Panc1 (cell line): ENCODE results near the gene UNC13C. TPM values are rescaled to one million over a fixed set of nuclear protein-coding genes. Genes with fewer than 3 reads are reported as not detected.

Experiments
- ATAC-seq: fragments of 200-7000 bp; cut with Tn5 transposase; 2 replicates; pipeline ENCODE4 v1.9.1; 2020; ENCODE audit warnings: mild to moderate bottlenecking, moderate library complexity
- BruUV-seq: library from RNA; stranded (reverse); fragments of 400-500 nt; replicated peaks from 2 replicates; lab custom pipeline; 2021; lab: Mats Ljungman, UMichigan
- CTCF ChIA-PET: fragments of 300-600 bp; sonication (Branson Sonifier 250); formaldehyde crosslinking; loops from one replicate; lab custom pipeline; 2022; ENCODE audit warnings: antibody characterized with exemption; lab: Charles Lee
- POLR2A ChIA-PET: fragments of 300-600 bp; sonication (Branson Sonifier 250); formaldehyde crosslinking; loops from one replicate; lab custom pipeline; 2022; ENCODE audit warnings: antibody characterized with exemption; lab: Charles Lee
- DNase-seq: peaks from one replicate; pipeline ENCODE4 v3.0.0-alpha.2; 2010; ENCODE audit warnings: low read depth, low spot score
- H3K27ac ChIP-seq: 2 replicates; pipeline ENCODE4 v1.5.1; 2011; ENCODE audit warnings: mild to moderate bottlenecking, low read length, inconsistent platforms
- H3K27me3 ChIP-seq: fragments of 200-500 bp; sonication (Bioruptor generic); 2 replicates; pipeline ENCODE4 v1.6.0; 2014; ENCODE audit warnings: low read length, inconsistent platforms; ENCODE audit not compliant: control insufficient read depth, insufficient read depth
- H3K36me3 ChIP-seq: fragments of 200-500 bp; sonication (Bioruptor generic); 2 replicates; pipeline ENCODE4 v1.5.1; 2014; ENCODE audit warnings: inconsistent platforms, mild to moderate bottlenecking, low read length, moderate library complexity; ENCODE audit not compliant: control insufficient read depth, insufficient read depth
- H3K4me1 ChIP-seq: 2 replicates; pipeline ENCODE4 v1.5.1; 2011; ENCODE audit warnings: inconsistent platforms, mild to moderate bottlenecking, low read length, moderate library complexity; ENCODE audit not compliant: control insufficient read depth, insufficient read depth
- H3K4me3 ChIP-seq, 2 experiments: 2 replicates each; pipeline ENCODE4 v1.5.1; 2011 to 2012; ENCODE audit warnings: low read depth in 2 of 2, low read length in 2 of 2, mild to moderate bottlenecking in 2 of 2, inconsistent platforms in 1 of 2, moderate library complexity in 1 of 2
- H3K9me3 ChIP-seq: fragments of 200-500 bp; sonication (Bioruptor generic); 2 replicates; pipeline ENCODE4 v1.5.1; 2014; ENCODE audit warnings: low read depth, mild to moderate bottlenecking, inconsistent platforms, low read length, moderate library complexity; ENCODE audit not compliant: control insufficient read depth, insufficient read depth
- CTCF ChIP-seq: fragments of 450-650 bp; IDR thresholded peaks from 2 replicates; pipeline ENCODE4 v1.5.1; 2017; ENCODE audit warnings: mild to moderate bottlenecking
- POLR2AphosphoS5 ChIP-seq: IDR thresholded peaks from 2 replicates; pipeline ENCODE4 v1.6.1; 2012; ENCODE audit warnings: mild to moderate bottlenecking, low read depth, low read length, moderate library complexity
- REST ChIP-seq, 2 experiments: IDR thresholded peaks; 2 replicates each; pipeline ENCODE4 v1.6.1; 2011 to 2012; ENCODE audit warnings: low read depth in 2 of 2, control low read depth in 1 of 2, low read length in 1 of 2, mild to moderate bottlenecking in 1 of 2, moderate library complexity in 1 of 2; ENCODE audit not compliant: insufficient read depth in 1 of 2
- SIN3A ChIP-seq: IDR thresholded peaks from 2 replicates; pipeline ENCODE4 v1.6.1; 2012; ENCODE audit warnings: low read depth, mild to moderate bottlenecking, low read length, moderate library complexity, borderline replicate concordance; ENCODE audit not compliant: insufficient read depth
- TCF7L2 ChIP-seq: IDR thresholded peaks from 2 replicates; pipeline ENCODE4 v1.6.1; 2011; ENCODE audit warnings: mild to moderate bottlenecking, low read depth, low read length, inconsistent platforms
- in situ Hi-C: cut with HindIII; loops from 2 replicates; pipeline ENCODE4 v1.10.0; 2016; ENCODE audit warnings: low sequenced_read_pairs, low pct_unique_long_range_greater_than_20kb
- intact Hi-C: fragments of 100-400 bp; cut with micrococcal nuclease; formaldehyde crosslinking; loops from one replicate; pipeline ENCODE4 v1.10.0; 2022; ENCODE audit not compliant: unreplicated experiment
- total RNA-seq: library from RNA; stranded (reverse); gene quantifications from one replicate; pipeline ENCODE4 v1.2.1, GENCODE V29; 2021; ENCODE audit not compliant: unreplicated experiment

The UNC13C gene
- total RNA-seq, 1 experiment from 2014 or later = not detected

DNA sequence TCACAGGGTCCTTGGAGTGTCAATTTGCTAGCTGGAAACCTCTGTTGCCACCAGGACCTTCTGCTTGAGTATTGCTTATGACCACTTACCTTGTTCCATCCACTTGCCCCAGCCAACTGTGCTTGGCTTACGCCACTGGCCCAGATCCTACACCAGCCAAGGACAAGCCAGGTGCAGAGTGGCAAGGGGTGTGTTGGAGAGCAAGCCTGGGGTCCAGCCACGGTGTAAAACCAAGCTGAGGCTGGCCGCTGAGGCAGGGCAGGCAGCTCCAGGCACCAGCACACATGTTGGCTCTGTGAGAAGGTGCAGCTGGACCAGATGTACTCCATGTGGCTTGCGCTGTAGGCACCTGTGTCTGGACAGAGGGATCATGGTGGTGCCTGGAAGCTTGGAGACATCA lies 248.2 kb downstream of the UNC13C start:
- BruUV-seq = no TSS peak
- ChIA-PET POLR2A (no interaction called here), CTCF (no interaction called here)
- no peaks in the 10 kb centered on the region for H3K4me1 ChIP-seq
- no peak overlapping the region for H3K4me3 ChIP-seq
- in situ Hi-C loops = no loop called here
- TF ChIP-seq CTCF (no peak), REST (IDR thresholded peaks at IDR 0.05; ENCODE audit: insufficient read depth in 1 of 2, low read depth in 2 of 2, low read length in 1 of 2) (no peak), POLR2AphosphoS5 (no peak), TCF7L2 (no peak)
- intact Hi-C loops = no loop called here
- H3K27me3 ChIP-seq = no peaks in the 10 kb centered on the region
- H3K36me3 ChIP-seq = no peaks in the 10 kb centered on the region
- ATAC-seq = no peak
- no peaks in the 10 kb centered on the region for H3K9me3 ChIP-seq
- no peak overlapping the region for H3K27ac ChIP-seq
- DNase-seq = no peak

DNA sequence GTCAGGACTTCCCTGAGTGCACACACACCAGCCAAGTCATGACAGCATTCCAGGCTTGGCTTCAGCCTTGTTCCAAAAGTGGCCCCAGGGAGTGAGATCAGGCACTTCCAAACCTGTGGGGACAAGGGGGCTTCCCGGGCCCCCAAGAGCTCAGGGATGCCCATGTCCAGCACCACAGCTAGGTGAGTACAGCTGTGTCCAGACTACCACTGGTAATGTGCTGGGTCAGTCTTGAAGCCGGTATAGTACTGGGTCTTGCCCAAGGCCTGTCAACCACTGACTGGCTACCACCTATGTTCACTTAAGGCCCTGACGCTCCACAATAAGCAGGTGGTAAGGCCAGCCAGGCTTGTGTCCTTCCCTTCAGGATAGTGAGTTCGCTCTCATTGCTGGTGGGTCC lies 249.3 kb downstream of the UNC13C start:
- DNase-seq (no peak), ATAC-seq (no peak)
- BruUV-seq = no TSS peak
- TF ChIP-seq REST (IDR thresholded peaks at IDR 0.05; ENCODE audit: insufficient read depth in 1 of 2, low read depth in 2 of 2, low read length in 1 of 2) (no peak), SIN3A (no peak), CTCF (no peak), POLR2AphosphoS5 (no peak), TCF7L2 (no peak)
- in situ Hi-C loops = no loop called here
- intact Hi-C loops = no loop called here
- H3K9me3 ChIP-seq = no peaks in the 10 kb centered on the region
- POLR2A ChIA-PET = no interaction called here
- H3K27ac ChIP-seq = no peak overlapping the region
- no peaks in the 10 kb centered on the region for H3K36me3 ChIP-seq
- H3K4me3 ChIP-seq = no peak overlapping the region
- H3K4me1 ChIP-seq = no peaks in the 10 kb centered on the region
- no peaks in the 10 kb centered on the region for H3K27me3 ChIP-seq
- CTCF ChIA-PET = no interaction called here
